Kidney epithelial cell (primary cell): Measurements from ENCODE around the gene ZNF142. TPM values are rescaled to one million over a fixed set of nuclear protein-coding genes. Genes with fewer than 3 reads are reported as not detected.

Experiments used
- DNase-seq: peaks from one replicate; pipeline ENCODE4 v3.0.0-alpha.2; 2010; ENCODE audit warnings: low read depth
- H3K27me3 ChIP-seq: 2 replicates; pipeline ENCODE4 v1.6.0; 2011; ENCODE audit warnings: low read length; ENCODE audit not compliant: control insufficient read depth, insufficient read depth
- H3K36me3 ChIP-seq: 2 replicates; pipeline ENCODE4 v1.5.1; 2011; ENCODE audit warnings: low read length; ENCODE audit not compliant: control insufficient read depth, insufficient read depth
- H3K4me3 ChIP-seq: 2 replicates; pipeline ENCODE4 v1.5.1; 2011; ENCODE audit warnings: low read depth, mild to moderate bottlenecking, control low read depth, low read length
- total RNA-seq: library from RNA; depleted of rRNA; stranded (reverse); fragments of >200 nt; gene quantifications from 2 replicates; pipeline ENCODE4 v1.2.3, GENCODE V29; 2015
- TF ChIP-seq, protein P1 (sequence below): IDR thresholded peaks from 2 replicates; pipeline ENCODE4 v1.5.1; 2011; ENCODE audit warnings: mild to moderate bottlenecking, moderate library complexity, low read length, control low read depth, inconsistent platforms; ENCODE audit not compliant: insufficient read depth, poor library complexity, severe bottlenecking

Gene ZNF142
- total RNA-seq, 1 donor from 2014 or later: 22.6 TPM

DNA sequence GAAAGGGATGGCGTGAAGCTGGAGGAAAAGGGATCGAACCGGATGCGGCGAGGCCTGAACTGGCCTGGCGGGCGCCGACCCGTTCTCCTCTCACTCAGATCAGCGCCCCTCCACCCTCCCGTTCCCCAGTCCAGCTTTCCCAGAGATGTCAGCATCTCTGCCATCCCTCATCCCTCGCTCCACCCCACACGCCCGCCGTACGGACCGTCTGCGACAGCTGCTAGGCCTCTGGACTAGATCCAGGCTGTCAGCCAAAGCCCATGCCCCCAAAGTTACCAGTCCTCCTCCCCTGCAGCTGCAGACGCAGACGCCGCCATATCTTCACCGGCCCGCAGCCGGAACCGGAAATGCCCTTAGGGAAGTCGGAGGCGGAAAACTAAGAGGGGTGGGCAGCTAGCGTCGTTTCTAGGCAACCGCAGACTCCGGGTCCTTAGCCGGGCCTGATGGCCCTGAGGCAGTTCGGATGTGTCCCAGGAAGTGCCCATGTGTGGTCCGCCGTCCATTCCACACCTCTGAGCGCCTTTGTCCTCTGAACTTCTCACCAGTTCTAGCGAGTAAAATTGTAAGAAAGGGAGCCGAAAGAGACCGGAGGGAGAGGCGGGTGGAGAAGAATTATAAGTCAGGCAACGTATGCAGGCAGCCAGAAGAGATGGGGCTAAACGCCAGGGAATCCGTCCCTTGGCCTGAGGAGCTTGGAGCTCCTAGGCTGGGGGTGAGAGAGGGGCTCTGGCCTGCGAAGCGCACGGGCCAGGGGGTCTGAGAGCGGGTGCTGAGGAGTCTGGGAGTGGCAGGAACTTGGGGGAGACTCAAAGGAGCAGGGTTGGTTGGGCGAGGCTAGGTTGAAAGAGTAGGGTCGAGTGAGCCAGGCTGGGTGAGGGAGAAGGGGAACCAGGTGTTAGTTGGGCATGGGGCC lies 12.5 kb upstream of the ZNF142 start, which contains the start of the genes RNF25 and STK36:
RNF25 (minus strand) TSS at position 349 of the 913 bp plus-strand sequence; CDS start at position 317, 32 bp downstream.
STK36 (plus strand) TSS at position 433 of the 913 bp plus-strand sequence. CDS start 744 bp downstream, outside the sequence.
- H3K4me3 ChIP-seq: peak within 1 kb of the TSS; percentile 92
- H3K27me3 ChIP-seq: no peaks in the 10 kb centered on the region
- peak; percentile 67 for DNase-seq
- no peaks in the 10 kb centered on the region for H3K36me3 ChIP-seq
- TF ChIP-seq, protein P1, sequence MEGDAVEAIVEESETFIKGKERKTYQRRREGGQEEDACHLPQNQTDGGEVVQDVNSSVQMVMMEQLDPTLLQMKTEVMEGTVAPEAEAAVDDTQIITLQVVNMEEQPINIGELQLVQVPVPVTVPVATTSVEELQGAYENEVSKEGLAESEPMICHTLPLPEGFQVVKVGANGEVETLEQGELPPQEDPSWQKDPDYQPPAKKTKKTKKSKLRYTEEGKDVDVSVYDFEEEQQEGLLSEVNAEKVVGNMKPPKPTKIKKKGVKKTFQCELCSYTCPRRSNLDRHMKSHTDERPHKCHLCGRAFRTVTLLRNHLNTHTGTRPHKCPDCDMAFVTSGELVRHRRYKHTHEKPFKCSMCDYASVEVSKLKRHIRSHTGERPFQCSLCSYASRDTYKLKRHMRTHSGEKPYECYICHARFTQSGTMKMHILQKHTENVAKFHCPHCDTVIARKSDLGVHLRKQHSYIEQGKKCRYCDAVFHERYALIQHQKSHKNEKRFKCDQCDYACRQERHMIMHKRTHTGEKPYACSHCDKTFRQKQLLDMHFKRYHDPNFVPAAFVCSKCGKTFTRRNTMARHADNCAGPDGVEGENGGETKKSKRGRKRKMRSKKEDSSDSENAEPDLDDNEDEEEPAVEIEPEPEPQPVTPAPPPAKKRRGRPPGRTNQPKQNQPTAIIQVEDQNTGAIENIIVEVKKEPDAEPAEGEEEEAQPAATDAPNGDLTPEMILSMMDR: no peak

- Histone ChIP-seq H3K36me3 (no peaks in the 10 kb centered on the region), H3K4me3 (peak overlapping the region; percentile 92), H3K27me3 (no peaks in the 10 kb centered on the region)
- DNase-seq: no peak
- TF ChIP-seq, protein P1: no peak
Observed at GRCh38 chr2:218671097-218671653, 11.8 kb upstream of the ZNF142 start.

GRCh38 chr2:218664653-218665052 lies 5.2 kb upstream of the ZNF142 start:
- no peak overlapping the region for H3K4me3 ChIP-seq
- H3K27me3 ChIP-seq: no peaks in the 10 kb centered on the region
- H3K36me3 ChIP-seq: peaks cover 4% of the 10 kb centered on the region
- no peak for DNase-seq
- TF ChIP-seq, protein P1: no peak

GRCh38 chr2:218663901-218664300 lies 4.5 kb upstream of the ZNF142 start:
- no peak for DNase-seq
- H3K27me3 ChIP-seq: no peaks in the 10 kb centered on the region
- H3K36me3 ChIP-seq: peaks cover 4% of the 10 kb centered on the region
- H3K4me3 ChIP-seq: no peak overlapping the region
- TF ChIP-seq, protein P1: no peak

- no peaks in the 10 kb centered on the region for H3K27me3 ChIP-seq
- H3K36me3 ChIP-seq: peaks cover 4% of the 10 kb centered on the region
- H3K4me3 ChIP-seq: no peak overlapping the region
- TF ChIP-seq, protein P1: no peak
- no peak for DNase-seq
Observed at GRCh38 chr2:218662827-218663226, 3.4 kb upstream of the ZNF142 start.
